ENCODE results near the gene TMEM123. TPM values are rescaled to one million over a fixed set of nuclear protein-coding genes. Genes with fewer than 3 reads are reported as not detected.

The TMEM123 gene
- total RNA-seq, 1 donor from 2014 or later, result 41.2 TPM

GRCh38 chr11:102405501-102405900, 47.1 kb downstream of the TMEM123 start:
- no peak overlapping the region for H3K9ac ChIP-seq (ENCODE audit: low read depth in 1 of 3, low read length in 3 of 3)
- H3K9me3 ChIP-seq (ENCODE audit: control insufficient read depth in 3 of 3, low read length in 3 of 3), result no peaks in the 10 kb centered on the region
- no peak overlapping the region for H3K4me3 ChIP-seq (ENCODE audit: low read length in 3 of 3)
- peaks cover 4 to 21% (median 6%) of the 10 kb centered on the region in 3 donors for H3K36me3 ChIP-seq (ENCODE audit: control insufficient read depth in 3 of 3, insufficient read depth in 3 of 3, low read length in 3 of 3)
- no peaks in the 10 kb centered on the region for H3K27me3 ChIP-seq (ENCODE audit: control insufficient read depth in 3 of 3, insufficient read depth in 3 of 3, low read length in 3 of 3)
- no peak overlapping the region for H3K27ac ChIP-seq (ENCODE audit: low read depth, low read length)
- H3K4me1 ChIP-seq (ENCODE audit: control insufficient read depth in 3 of 3, insufficient read depth in 3 of 3, low read length in 3 of 3), result peaks cover 0 to 4% (median 0%) of the 10 kb centered on the region in 3 donors

GRCh38 chr11:102402548-102402947, 50.0 kb downstream of the TMEM123 start:
- Histone ChIP-seq H3K27ac (ENCODE audit: low read depth, low read length) (no peak overlapping the region), H3K9me3 (ENCODE audit: control insufficient read depth in 3 of 3, low read length in 3 of 3) (no peaks in the 10 kb centered on the region), H3K4me1 (ENCODE audit: control insufficient read depth in 3 of 3, insufficient read depth in 3 of 3, low read length in 3 of 3) (no peaks in the 10 kb centered on the region), H3K36me3 (ENCODE audit: control insufficient read depth in 3 of 3, insufficient read depth in 3 of 3, low read length in 3 of 3) (peaks cover 4 to 27% (median 15%) of the 10 kb centered on the region in 3 donors), H3K27me3 (ENCODE audit: control insufficient read depth in 3 of 3, insufficient read depth in 3 of 3, low read length in 3 of 3) (no peaks in the 10 kb centered on the region), H3K9ac (ENCODE audit: low read depth in 1 of 3, low read length in 3 of 3) (no peak overlapping the region), H3K4me3 (ENCODE audit: low read length in 3 of 3) (no peak overlapping the region)

GRCh38 chr11:102401905-102402304, 50.7 kb downstream of the TMEM123 start:
- Histone ChIP-seq H3K9ac (ENCODE audit: low read depth in 1 of 3, low read length in 3 of 3) (no peak overlapping the region), H3K27me3 (ENCODE audit: control insufficient read depth in 3 of 3, insufficient read depth in 3 of 3, low read length in 3 of 3) (no peaks in the 10 kb centered on the region), H3K9me3 (ENCODE audit: control insufficient read depth in 3 of 3, low read length in 3 of 3) (no peaks in the 10 kb centered on the region), H3K36me3 (ENCODE audit: control insufficient read depth in 3 of 3, insufficient read depth in 3 of 3, low read length in 3 of 3) (peaks cover 4 to 27% (median 15%) of the 10 kb centered on the region in 3 donors), H3K27ac (ENCODE audit: low read depth, low read length) (no peak overlapping the region), H3K4me3 (ENCODE audit: low read length in 3 of 3) (no peak overlapping the region), H3K4me1 (ENCODE audit: control insufficient read depth in 3 of 3, insufficient read depth in 3 of 3, low read length in 3 of 3) (no peaks in the 10 kb centered on the region)

- H3K36me3 ChIP-seq (ENCODE audit: control insufficient read depth in 3 of 3, insufficient read depth in 3 of 3, low read length in 3 of 3), result peaks cover 4 to 23% (median 10%) of the 10 kb centered on the region in 3 donors
Observed at GRCh38 chr11:102400603-102401002, 52.0 kb downstream of the TMEM123 start.

GRCh38 chr11:102399189-102399588, 53.4 kb downstream of the TMEM123 start:
- Histone ChIP-seq H3K4me3 (ENCODE audit: low read length in 3 of 3) (no peak overlapping the region), H3K9ac (ENCODE audit: low read depth in 1 of 3, low read length in 3 of 3) (no peak overlapping the region), H3K27me3 (ENCODE audit: control insufficient read depth in 3 of 3, insufficient read depth in 3 of 3, low read length in 3 of 3) (no peaks in the 10 kb centered on the region), H3K36me3 (ENCODE audit: control insufficient read depth in 3 of 3, insufficient read depth in 3 of 3, low read length in 3 of 3) (peaks cover 7 to 23% (median 11%) of the 10 kb centered on the region in 3 donors), H3K27ac (ENCODE audit: low read depth, low read length) (no peak overlapping the region), H3K4me1 (ENCODE audit: control insufficient read depth in 3 of 3, insufficient read depth in 3 of 3, low read length in 3 of 3) (no peaks in the 10 kb centered on the region), H3K9me3 (ENCODE audit: control insufficient read depth in 3 of 3, low read length in 3 of 3) (no peaks in the 10 kb centered on the region)

More at GRCh38 chr11:102400603-102401002, 52.0 kb downstream of the TMEM123 start:
- Histone ChIP-seq H3K4me1 (ENCODE audit: control insufficient read depth in 3 of 3, insufficient read depth in 3 of 3, low read length in 3 of 3) (no peaks in the 10 kb centered on the region), H3K27me3 (ENCODE audit: control insufficient read depth in 3 of 3, insufficient read depth in 3 of 3, low read length in 3 of 3) (no peaks in the 10 kb centered on the region), H3K9ac (ENCODE audit: low read depth in 1 of 3, low read length in 3 of 3) (no peak overlapping the region), H3K27ac (ENCODE audit: low read depth, low read length) (no peak overlapping the region), H3K9me3 (ENCODE audit: control insufficient read depth in 3 of 3, low read length in 3 of 3) (no peaks in the 10 kb centered on the region), H3K4me3 (ENCODE audit: low read length in 3 of 3) (no peak overlapping the region)

- no peak overlapping the region for H3K27ac ChIP-seq (ENCODE audit: low read depth, low read length)
- H3K36me3 ChIP-seq (ENCODE audit: control insufficient read depth in 3 of 3, insufficient read depth in 3 of 3, low read length in 3 of 3), result peaks cover 11 to 26% (median 16%) of the 10 kb centered on the region in 3 donors
- no peak overlapping the region for H3K4me3 ChIP-seq (ENCODE audit: low read length in 3 of 3)
- no peaks in the 10 kb centered on the region for H3K27me3 ChIP-seq (ENCODE audit: control insufficient read depth in 3 of 3, insufficient read depth in 3 of 3, low read length in 3 of 3)
- H3K9me3 ChIP-seq (ENCODE audit: control insufficient read depth in 3 of 3, low read length in 3 of 3), result no peaks in the 10 kb centered on the region
- H3K9ac ChIP-seq (ENCODE audit: low read depth in 1 of 3, low read length in 3 of 3), result no peak overlapping the region
- no peaks in the 10 kb centered on the region for H3K4me1 ChIP-seq (ENCODE audit: control insufficient read depth in 3 of 3, insufficient read depth in 3 of 3, low read length in 3 of 3)
Observed at GRCh38 chr11:102398297-102398696, 54.3 kb downstream of the TMEM123 start.

GRCh38 chr11:102396708-102397563, 55.6 kb downstream of the TMEM123 start:
- no peaks in the 10 kb centered on the region for H3K4me1 ChIP-seq (ENCODE audit: control insufficient read depth in 3 of 3, insufficient read depth in 3 of 3, low read length in 3 of 3)
- no peak overlapping the region for H3K4me3 ChIP-seq (ENCODE audit: low read length in 3 of 3)
- H3K36me3 ChIP-seq (ENCODE audit: control insufficient read depth in 3 of 3, insufficient read depth in 3 of 3, low read length in 3 of 3), result peaks cover 16 to 24% (median 23%) of the 10 kb centered on the region in 3 donors
- H3K9ac ChIP-seq (ENCODE audit: low read depth in 1 of 3, low read length in 3 of 3), result no peak overlapping the region
- no peak overlapping the region for H3K27ac ChIP-seq (ENCODE audit: low read depth, low read length)
- H3K27me3 ChIP-seq (ENCODE audit: control insufficient read depth in 3 of 3, insufficient read depth in 3 of 3, low read length in 3 of 3), result no peaks in the 10 kb centered on the region
- H3K9me3 ChIP-seq (ENCODE audit: control insufficient read depth in 3 of 3, low read length in 3 of 3), result no peaks in the 10 kb centered on the region

- Histone ChIP-seq H3K9me3 (ENCODE audit: control insufficient read depth in 3 of 3, low read length in 3 of 3) (no peaks in the 10 kb centered on the region), H3K4me3 (ENCODE audit: low read length in 3 of 3) (no peak overlapping the region), H3K27ac (ENCODE audit: low read depth, low read length) (no peak overlapping the region), H3K9ac (ENCODE audit: low read depth in 1 of 3, low read length in 3 of 3) (no peak overlapping the region), H3K27me3 (ENCODE audit: control insufficient read depth in 3 of 3, insufficient read depth in 3 of 3, low read length in 3 of 3) (no peaks in the 10 kb centered on the region), H3K4me1 (ENCODE audit: control insufficient read depth in 3 of 3, insufficient read depth in 3 of 3, low read length in 3 of 3) (peaks cover 0 to 6% (median 4%) of the 10 kb centered on the region in 3 donors), H3K36me3 (ENCODE audit: control insufficient read depth in 3 of 3, insufficient read depth in 3 of 3, low read length in 3 of 3) (peaks cover 20 to 24% (median 24%) of the 10 kb centered on the region in 3 donors)
Observed at GRCh38 chr11:102395720-102396393, 56.7 kb downstream of the TMEM123 start.

- Histone ChIP-seq H3K9ac (ENCODE audit: low read depth in 1 of 3, low read length in 3 of 3) (no peak overlapping the region), H3K9me3 (ENCODE audit: control insufficient read depth in 3 of 3, low read length in 3 of 3) (no peaks in the 10 kb centered on the region), H3K27ac (ENCODE audit: low read depth, low read length) (no peak overlapping the region), H3K4me3 (ENCODE audit: low read length in 3 of 3) (no peak overlapping the region), H3K27me3 (ENCODE audit: control insufficient read depth in 3 of 3, insufficient read depth in 3 of 3, low read length in 3 of 3) (no peaks in the 10 kb centered on the region), H3K36me3 (ENCODE audit: control insufficient read depth in 3 of 3, insufficient read depth in 3 of 3, low read length in 3 of 3) (peaks cover 20 to 26% (median 22%) of the 10 kb centered on the region in 3 donors), H3K4me1 (ENCODE audit: control insufficient read depth in 3 of 3, insufficient read depth in 3 of 3, low read length in 3 of 3) (peaks cover 0 to 6% (median 4%) of the 10 kb centered on the region in 3 donors)
Observed at GRCh38 chr11:102393272-102393730, 59.3 kb downstream of the TMEM123 start.

All from skeletal muscle tissue (tissue), 4 donors.